SW 1271 (cell line): Measurements from ENCODE around the gene SLC13A1.
"Not testable (repeated sequence)": the region's sequence is repeated elsewhere in the genome, so short reads cannot be mapped to it uniquely, and the experiment has no call there.

Source experiments
- DNase-seq, 2 experiments: peaks; one replicate each; lab custom pipeline; 2025; lab: John Stamatoyannopoulos, UW

Gene SLC13A1, protein sequence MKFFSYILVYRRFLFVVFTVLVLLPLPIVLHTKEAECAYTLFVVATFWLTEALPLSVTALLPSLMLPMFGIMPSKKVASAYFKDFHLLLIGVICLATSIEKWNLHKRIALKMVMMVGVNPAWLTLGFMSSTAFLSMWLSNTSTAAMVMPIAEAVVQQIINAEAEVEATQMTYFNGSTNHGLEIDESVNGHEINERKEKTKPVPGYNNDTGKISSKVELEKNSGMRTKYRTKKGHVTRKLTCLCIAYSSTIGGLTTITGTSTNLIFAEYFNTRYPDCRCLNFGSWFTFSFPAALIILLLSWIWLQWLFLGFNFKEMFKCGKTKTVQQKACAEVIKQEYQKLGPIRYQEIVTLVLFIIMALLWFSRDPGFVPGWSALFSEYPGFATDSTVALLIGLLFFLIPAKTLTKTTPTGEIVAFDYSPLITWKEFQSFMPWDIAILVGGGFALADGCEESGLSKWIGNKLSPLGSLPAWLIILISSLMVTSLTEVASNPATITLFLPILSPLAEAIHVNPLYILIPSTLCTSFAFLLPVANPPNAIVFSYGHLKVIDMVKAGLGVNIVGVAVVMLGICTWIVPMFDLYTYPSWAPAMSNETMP

DNA sequence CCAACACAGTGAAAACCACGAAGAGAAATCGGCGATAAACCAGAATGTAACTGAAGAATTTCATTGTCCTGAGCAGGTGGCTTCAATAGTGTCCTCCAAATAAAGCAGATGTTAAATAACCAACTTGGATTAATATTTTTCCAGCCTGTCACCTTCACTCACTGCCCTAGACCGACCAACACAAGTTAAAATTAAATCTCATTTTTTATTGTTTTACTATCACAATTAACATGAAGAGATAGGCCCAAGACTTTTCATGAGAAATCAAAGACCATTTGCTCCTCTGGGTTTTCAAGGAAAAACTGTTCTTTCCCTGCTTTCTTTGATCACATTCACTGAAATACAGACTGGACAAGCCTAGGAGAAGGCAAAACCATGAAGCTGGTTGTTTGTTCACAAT is at the start of gene SLC13A1:
Gene SLC13A1, minus strand, starts transcription at position 87 of the 400 bp plus-strand sequence. Its CDS starts 23 bp downstream, at position 64.
- DNase-seq: no peak

DNA sequence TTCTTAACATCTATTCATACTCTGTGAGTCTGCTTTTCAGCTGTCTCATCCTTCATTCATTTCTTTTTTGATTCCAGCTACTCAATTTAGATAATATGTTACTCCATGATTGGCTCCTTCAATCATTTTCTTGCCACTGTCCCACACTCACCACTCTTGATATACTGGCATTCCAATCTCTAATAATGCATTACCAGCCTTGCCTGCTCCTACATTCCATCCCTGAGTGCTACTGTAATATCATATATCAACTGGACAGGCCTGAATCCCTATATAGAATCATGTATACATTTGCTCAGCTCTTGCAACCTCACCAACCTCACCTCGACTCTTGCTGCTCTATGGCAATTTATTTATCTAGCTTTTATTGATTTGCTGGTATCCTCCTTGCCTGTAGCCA is 45.0 kb upstream of the SLC13A1 start:
- no peak for DNase-seq

DNA sequence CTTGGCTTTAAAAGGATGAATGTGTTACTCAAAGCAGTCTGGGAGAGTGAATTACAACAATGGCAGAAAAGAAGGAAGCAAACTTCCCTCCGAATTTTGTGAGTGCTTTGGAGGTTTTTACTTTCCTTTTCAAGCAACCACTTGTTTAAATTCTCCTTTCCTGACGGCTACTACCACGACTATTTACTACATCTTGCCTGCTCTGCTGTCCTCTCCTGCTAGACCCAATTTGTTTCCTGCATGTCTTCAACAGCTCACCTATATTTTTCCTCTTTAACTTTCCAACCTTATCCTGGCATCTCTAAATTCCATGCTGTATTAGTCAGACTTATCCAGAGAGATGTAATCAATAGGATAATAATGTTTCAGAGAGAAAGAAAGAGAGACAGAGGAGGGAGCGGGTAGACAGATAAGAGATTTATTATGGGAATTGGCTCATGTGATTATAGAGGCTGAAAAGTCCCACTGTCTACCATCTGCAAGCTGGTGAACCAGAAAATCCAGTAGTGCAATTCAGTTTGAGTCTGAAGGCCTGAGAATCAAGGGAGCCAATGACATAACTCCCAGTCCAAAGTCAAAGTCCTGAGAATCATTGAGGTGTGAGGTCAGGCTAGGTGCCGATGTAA is 42.8 kb upstream of the SLC13A1 start:
- no peak for DNase-seq

DNA sequence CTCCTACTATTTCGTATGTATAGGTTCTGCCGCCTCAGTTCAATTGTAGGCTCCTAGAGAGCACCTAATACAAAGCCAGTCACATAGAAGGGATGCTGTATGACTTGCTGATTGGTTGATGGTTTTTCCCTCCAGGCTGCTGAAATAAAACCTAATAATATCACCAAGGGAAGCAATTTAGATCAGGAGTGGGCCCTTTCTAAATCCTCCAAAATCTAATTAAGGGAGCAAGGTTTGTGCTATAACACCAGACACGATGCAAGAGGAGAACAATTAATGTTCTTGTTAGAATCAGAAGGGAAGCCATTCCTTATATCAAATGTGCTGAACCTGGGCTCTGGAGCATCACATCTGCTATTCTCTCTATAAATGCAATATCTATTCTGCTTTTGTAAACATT is 42.0 kb upstream of the SLC13A1 start:
- no peak for DNase-seq

DNA sequence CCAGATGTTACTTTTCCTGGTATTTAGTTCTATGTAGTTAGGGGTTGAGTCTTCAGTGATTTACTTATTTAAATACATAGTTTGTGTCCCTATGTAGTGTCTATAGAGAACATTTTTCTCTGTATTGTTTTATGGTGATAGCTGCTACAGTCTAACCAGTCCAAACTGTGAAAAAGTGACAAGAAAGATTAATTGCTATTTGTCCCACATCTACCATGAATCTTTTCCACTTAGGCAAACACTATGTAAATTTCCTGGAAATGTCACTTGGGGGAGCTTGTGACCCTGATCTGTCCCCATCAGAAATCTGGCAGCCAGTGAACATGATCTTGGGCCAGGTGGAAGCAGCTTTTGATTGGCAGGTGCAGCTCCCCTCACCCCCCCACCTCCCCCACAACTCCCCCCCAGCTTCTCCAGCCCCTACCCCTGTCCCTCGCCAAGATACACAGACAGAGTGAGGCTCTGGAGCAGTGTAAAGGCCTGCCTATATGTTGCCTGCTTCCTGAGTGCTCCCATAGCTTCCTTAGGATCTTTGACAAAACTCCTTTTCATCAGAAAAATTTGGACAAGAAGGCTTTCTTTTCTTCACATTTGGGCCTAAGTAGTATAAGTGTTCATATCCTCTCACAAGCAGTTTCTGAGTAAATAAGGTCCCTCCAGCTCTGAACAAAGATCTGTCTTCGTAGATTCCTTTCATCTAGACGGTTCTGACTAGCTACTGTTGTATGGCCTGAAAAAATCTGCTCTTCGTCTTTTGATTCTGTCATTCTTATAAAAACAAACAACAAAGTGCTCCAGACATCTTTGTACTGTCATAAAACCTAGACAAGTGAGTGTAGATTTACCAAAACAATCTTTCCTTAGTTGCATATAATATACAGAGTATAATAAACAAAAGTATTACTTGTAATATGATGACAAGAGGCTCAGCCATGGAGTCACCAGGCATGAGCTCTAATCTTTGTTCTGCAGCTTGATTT is 31.5 kb upstream of the SLC13A1 start:
- DNase-seq: no peak

DNA sequence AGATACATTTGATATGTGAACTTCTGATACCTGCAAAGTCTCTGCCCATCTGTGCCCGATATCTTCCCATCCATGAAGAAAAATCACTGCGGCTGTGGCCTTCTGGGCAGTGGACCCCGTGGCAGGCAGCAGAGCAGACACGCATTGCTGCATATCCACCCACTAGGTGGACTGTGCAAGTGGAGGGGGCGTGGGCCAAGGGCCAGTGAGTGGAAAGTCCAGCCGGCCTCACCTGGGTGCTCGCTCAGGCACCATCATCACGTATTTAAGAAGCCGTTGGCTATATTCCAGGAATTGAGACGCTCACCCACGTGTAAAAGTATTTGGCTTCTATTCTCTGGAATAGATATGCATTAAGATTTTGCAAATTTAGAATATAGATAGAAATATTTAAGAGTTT is 30.8 kb upstream of the SLC13A1 start:
- no peak for DNase-seq

DNA sequence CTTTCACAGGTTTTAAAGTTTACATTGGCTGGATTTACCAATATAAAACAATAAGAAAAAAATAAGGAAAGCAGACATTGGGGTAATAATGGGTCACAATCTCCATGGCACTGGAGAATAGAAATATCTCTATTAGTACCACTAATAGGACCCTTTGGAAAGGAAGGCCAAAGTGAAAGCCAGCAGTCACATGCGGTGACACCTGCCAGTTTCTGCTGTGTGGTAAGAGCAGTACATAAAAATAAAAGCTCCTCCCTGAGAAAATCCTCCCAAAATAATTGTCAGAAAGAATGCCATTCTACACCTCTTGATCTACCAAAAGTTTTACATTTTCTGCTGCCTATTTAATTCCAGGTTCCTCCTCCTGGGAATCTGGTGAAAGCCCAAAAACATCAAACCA is 30.4 kb upstream of the SLC13A1 start:
- no peak for DNase-seq

DNA sequence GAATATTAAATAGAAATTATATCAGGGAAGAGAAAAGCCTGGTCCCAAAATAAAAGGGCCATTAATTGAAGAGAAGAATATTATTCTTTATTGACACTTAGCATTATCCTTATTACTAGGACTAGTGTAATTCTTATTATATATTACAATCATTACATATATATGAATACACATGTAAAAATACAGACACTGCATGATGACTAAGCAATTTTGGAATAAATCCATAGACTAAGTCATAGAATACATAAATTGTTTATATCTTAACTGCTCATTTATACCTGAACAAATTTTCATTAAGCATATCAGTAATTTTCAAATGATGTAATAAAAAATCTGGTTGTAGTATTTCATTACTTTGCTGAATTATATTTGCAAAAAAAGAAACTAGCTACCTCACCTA is 29.7 kb upstream of the SLC13A1 start:
- DNase-seq: no peak

DNA sequence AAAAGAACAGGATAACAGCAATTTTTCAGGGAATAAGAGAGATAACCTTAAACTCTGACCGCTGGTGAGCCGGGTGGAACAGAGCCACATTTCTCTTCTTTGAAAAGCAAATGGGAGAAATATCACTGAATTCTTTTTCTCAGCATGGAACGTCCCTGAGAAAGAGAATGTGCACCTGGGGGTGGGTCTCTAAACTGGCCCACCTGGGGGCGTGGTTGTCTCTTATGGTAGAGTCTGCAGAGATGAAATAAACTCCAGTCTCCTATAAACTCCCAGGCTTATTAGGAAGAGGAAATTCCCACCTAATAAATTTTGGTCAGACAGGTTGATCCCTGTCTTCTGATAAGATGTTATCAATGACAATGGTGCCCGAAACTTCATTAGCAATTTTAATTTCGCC is 27.9 kb upstream of the SLC13A1 start:
- not testable (repeated sequence) for DNase-seq

DNA sequence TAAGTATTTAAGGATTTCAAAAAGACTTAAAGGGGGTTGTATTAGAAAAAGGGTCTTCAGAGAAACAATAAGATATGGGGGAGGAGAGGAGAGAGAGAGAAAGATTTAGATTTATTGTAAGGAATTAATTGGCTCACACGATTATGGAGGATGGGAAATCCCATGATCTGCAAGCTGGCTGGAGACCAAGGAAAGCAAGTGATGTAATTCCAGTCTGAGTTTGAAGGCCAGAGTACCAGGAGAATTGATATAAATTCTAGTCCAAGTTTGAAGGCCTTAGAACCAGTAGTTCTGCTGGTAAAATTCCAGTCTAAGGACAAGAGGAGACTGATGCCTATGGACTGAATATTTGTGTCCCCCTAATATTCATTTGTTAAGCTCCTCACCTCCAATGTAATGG is 20.6 kb upstream of the SLC13A1 start:
- no peak for DNase-seq

DNA sequence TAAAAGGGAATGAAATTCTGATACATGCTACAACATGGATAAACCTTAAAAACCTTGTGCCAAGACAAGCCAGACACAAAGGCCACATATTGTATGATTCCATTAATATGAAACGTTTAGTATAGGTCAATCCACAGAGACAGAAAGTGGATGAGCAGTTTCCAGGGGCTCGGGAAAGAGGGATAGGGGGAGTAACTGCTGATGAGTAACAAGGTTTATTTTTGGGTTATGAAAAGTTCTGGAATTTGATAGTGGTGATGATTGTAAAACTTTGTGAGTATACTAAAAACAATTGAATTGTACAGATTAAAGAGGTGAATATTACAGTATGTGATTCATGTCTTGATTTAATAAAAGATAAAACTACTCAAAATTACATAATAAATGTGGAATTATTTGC is 19.1 kb upstream of the SLC13A1 start:
- DNase-seq: no peak

DNA sequence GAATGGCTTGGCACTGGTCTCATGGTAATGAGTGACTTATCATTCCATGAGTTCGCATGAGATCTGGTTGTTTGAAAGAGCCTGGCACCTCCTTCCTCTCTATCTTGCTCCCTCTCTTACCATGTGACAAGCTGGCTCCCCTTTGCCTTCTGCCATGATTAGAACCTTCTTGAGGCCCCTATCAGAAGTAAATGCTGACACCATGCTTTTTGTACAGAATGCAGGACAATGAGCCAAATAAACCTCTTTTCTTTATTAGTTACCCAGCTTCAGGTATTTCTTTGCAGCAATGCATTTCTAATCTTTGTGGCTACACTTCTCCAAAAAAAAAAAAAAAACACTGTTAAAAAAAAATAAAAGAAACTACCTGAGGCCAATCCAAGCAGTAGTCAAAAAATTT is 17.1 kb upstream of the SLC13A1 start:
- no peak for DNase-seq

DNA sequence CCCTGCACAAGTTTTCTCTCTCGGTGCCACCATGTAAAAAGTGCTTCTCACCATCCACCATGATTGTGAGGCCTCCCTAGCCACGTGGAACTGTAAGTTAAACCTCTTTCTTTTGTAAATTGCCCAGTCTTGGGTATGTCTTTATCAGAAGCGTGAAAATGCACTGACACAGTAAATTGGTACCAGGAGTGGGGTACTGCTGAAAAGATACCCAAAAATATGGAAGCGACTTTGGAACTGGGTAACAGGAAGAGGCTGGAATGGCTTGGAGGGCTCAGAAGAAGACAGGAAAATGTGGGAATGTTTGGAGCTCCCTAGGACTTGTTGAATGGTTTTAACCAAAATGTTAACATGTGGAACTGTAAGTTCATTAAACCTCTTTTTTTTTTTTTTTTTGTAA is 15.6 kb upstream of the SLC13A1 start:
- DNase-seq: no peak

DNA sequence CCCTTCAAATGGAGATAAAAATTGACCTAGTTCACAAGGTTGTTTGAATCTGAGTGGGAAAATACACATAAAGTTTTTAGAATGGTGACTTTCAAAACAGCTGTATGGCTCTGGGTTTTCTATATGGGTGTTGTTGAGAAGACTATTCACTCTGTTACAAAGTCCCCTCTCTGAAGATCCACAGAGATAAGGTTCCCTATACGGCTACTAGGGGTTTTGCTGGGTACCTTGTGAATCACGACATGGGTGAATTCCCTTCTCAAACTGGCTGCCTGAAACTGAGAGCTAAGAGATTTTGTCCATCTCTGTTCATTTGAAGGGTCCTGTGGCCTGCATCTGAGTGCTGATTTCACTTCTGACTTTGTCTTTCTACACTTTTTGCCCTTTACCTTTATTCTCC is 11.8 kb upstream of the SLC13A1 start:
- no peak for DNase-seq

DNA sequence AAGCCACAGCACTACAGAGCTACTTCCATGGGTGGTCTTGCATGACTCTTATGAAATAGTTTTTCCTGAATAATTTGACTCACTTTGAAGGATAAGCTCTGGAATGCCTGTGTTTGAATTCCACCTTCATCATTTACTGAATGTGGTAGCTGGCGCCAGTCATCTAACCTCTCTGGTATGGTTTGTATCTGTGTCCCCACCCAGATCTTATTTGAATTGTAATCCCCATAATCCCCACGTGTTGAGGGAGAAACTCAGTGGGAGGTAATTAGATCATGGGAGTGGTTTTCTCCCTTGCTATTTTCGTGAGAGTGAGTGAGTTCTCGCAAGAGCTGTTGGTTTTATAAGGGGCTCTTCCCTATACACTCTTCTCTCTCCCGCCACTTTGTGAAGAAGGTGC is 11.2 kb upstream of the SLC13A1 start:
- no peak for DNase-seq

DNA sequence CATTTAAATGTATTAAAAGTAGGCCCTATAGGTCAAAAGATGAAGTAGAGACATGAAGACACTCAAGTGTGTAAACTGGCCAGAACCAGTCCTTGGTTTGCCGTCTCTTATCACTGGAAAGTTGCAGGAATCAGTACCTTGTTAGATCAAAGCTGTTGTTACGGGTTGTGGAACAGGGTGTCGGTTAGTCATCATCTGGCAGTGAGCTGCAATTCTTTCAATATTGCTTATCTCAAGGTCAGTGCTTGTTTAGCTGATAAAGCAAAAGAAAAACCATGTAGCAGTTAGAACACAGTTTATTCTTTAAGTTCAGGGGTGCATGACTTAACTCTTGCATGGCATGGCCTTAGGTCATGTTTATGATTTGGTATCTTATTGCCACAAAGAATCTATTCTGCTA is 10.0 kb upstream of the SLC13A1 start:
- DNase-seq: no peak

DNA sequence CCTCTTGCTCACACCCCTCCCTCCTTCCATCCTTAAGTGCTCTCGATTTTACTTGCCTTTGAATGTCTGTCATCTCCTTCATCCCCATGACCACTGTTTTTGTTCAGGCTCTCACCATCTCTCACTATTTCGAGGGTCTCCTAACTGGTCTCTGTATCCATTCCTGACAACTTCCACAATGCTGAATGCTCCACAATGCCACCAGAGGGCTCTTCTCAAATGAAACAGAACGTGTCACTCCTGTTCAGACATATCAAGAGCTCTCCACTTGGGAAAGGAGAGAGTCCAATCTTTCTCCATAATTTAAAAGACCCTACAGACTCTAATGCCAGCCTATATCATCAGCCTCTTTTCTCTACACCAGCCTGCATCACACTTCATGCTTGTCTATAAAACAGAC is 9.0 kb upstream of the SLC13A1 start:
- DNase-seq: no peak

DNA sequence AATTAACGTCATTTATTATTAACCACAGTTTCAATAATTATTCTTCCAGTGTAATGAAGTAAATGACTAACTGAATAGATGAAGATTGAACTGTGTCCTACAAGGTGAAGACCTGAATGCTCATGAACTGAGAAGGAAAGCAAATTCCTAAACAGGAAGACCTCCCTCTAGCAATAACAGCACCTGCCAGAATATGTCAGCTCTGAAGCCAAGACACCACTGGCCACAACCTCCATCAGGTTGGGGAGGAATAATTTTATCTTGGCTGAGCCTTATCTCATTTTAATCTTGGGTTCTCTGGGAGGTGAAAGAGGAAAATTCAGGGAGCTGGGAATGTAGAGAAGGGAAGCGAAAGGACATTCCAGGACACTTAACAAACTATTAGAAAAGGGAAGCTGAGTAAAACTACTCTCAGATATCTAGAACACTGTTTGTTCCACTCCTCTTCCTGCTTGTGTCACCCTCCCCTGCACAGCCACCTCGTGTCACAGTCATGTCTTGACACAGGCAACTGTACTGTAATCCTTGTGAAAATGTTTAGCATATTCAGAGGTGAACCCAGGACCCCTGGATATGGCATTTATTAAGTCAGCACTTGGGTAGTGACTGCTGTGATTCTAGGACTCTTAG is 4.6 kb upstream of the SLC13A1 start:
- DNase-seq: no peak

DNA sequence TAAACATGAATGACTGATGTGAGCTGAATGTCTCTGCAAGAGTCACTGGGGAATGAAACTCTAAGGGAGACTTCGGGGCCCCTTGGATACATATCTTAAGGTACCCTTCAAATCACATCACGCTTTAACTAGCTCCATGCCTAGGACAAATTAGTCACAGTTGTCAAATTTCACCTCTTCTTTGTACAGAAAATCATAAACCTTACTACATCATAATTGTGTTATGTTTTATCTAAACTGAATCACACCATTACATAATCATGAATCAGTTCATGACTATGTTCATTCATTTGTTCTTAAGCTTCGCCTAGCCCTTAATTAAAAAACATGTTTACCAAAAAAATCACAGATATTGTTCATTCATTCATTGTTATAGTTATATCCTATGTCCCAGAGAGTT is 2.1 kb upstream of the SLC13A1 start:
- no peak for DNase-seq

DNA sequence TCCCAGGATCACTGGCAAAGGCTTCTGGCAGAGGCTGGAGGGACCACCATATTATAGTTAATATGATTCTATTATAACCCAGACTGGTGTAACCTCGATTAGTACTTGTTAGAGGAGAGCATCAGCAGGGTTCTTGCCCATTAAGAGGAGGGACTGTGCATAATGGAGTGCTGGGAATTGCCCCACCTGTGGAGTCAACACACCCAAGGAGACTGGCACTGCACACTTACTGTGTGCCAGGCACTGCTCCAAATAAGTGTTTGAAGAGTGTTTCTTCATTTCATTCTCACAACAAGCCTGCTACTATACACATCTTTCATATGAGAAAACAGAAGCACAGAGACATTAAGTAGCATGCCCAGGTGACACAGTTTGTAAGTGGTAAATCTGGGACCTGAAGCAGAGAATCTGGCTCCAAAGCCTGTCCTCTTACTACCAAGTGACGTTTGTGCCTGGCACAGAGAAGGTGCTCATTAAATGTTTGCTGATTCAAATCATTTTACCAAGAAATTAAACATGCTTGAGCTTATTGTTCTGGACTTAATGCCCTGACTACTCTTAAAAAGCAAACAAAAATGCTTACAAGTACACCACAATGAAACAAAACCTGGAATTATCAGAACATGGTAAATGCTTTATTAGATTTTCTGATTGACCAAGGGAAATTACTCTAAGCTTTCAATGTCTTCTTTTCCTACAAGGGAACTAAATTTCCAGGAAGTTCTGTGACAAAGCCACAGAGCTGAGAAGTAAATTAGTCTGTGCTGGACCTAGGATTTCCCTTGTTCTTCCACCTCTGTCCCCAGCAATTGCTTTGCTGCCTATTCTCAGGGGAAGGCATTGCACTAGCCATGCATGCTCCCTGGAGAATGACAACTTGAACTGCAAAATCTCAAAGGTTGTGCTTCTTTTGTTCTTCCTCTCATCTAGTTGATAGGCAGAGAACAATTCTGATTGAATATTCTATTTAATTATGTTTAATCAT is 809 bp downstream of the SLC13A1 start:
- no peak for DNase-seq

DNA sequence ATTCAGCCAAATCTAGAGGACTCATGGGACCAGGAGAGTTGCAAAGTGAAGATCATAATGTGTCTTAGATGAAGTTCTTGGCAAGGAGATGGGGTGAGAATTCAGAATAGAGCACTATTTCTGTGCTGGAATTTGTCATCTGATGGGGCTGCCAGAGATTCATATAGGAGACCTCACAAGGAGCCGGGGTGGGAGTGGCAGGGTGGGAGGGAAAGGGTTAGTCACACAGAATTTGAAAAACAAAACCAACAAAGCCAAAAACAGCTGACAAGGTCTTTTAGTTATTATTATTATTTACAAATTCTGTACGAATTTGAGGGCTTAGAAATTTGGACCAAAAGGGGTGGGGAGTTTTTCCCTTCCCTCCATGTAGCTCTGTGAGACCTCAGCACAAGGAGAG is 1.7 kb downstream of the SLC13A1 start:
- DNase-seq: no peak
